ENCODE results near the gene SIX3. TPM values are rescaled to one million over a fixed set of nuclear protein-coding genes. Genes with fewer than 3 reads are reported as not detected.

SIX3 gene
- total RNA-seq = not detected

- Histone ChIP-seq H3K36me3 (no peaks in the 10 kb centered on the region), H3K27me3 (peaks cover 0 to 83% (median 46%) of the 10 kb centered on the region in 4 donors), H3K4me3 (peak within 1 kb of the TSS in 3 of 4 donors; percentile 32 to 43 (median 43)), H3K27ac (no peak within 1 kb of the TSS), H3K9me3 (no peaks in the 10 kb centered on the region), H3K4me1 (peaks cover 50 to 72% (median 53%) of the 10 kb centered on the region in 4 donors)
- 3% methylated on average over 39 of the region's 39 CpGs for WGBS, 2 donors
- TF ChIP-seq POLR2AphosphoS5 (IDR thresholded peaks at IDR 0.05) (no peak), CTCF (IDR thresholded peaks at IDR 0.05) (no peak), POLR2A (IDR thresholded peaks at IDR 0.05) (no peak), EP300 (IDR thresholded peaks at IDR 0.05) (no peak)
- DNase-seq = peak in 1 of 2 donors; percentile 82
- ATAC-seq (ENCODE audit: low FRiP score in 2 of 2) = peak in 1 of 2 donors; percentile 26
Observed at GRCh38 chr2:44941551-44942234, at the start of gene SIX3. TSS of gene SIX3 (plus strand) at chr2:44941702. CDS start at chr2:44942105, 403 bp downstream.

- 35 to 52% methylated on average over 8 of the region's 8 CpGs for WGBS, 2 donors
- ATAC-seq (ENCODE audit: low FRiP score in 2 of 2) (no peak), DNase-seq (no peak)
- H3K36me3 ChIP-seq = no peaks in the 10 kb centered on the region
- TF ChIP-seq CTCF (IDR thresholded peaks at IDR 0.05) = no peak
- no peak for TF ChIP-seq POLR2AphosphoS5 (IDR thresholded peaks at IDR 0.05)
- no peak for TF ChIP-seq EP300 (IDR thresholded peaks at IDR 0.05)
- no peak for TF ChIP-seq POLR2A (IDR thresholded peaks at IDR 0.05)
- H3K4me1 ChIP-seq = no peaks in the 10 kb centered on the region
- peaks cover 0 to 14% (median 5%) of the 10 kb centered on the region in 4 donors for H3K9me3 ChIP-seq
- no peak overlapping the region for H3K4me3 ChIP-seq
- no peaks in the 10 kb centered on the region for H3K27me3 ChIP-seq
- no peak overlapping the region for H3K27ac ChIP-seq
Observed at GRCh38 chr2:44894058-44894457, 47.4 kb upstream of the SIX3 start.

- 66 to 94% methylated on average over 2 of the region's 2 CpGs for WGBS, 2 donors
- ATAC-seq (ENCODE audit: low FRiP score in 2 of 2) = no peak
- no peak for DNase-seq
- no peaks in the 10 kb centered on the region for H3K27me3 ChIP-seq
- no peak overlapping the region for H3K4me3 ChIP-seq
- H3K27ac ChIP-seq = no peak overlapping the region
- H3K36me3 ChIP-seq = no peaks in the 10 kb centered on the region
- peaks cover 0 to 14% (median 5%) of the 10 kb centered on the region in 4 donors for H3K9me3 ChIP-seq
- H3K4me1 ChIP-seq = no peaks in the 10 kb centered on the region
- no peak for TF ChIP-seq POLR2AphosphoS5 (IDR thresholded peaks at IDR 0.05)
- TF ChIP-seq EP300 (IDR thresholded peaks at IDR 0.05) = no peak
- TF ChIP-seq CTCF (IDR thresholded peaks at IDR 0.05) = no peak
- no peak for TF ChIP-seq POLR2A (IDR thresholded peaks at IDR 0.05)
Observed at GRCh38 chr2:44895061-44895460, 46.4 kb upstream of the SIX3 start.

- H3K9me3 ChIP-seq = peaks cover 0 to 3% (median under 1%) of the 10 kb centered on the region in 4 donors
- no peak overlapping the region for H3K4me3 ChIP-seq
- 82 to 90% methylated on average over 6 of the region's 6 CpGs for WGBS, 2 donors
- TF ChIP-seq CTCF (IDR thresholded peaks at IDR 0.05) = no peak
- H3K27me3 ChIP-seq = no peaks in the 10 kb centered on the region
- DNase-seq (no peak), ATAC-seq (ENCODE audit: low FRiP score in 2 of 2) (no peak)
- H3K36me3 ChIP-seq = no peaks in the 10 kb centered on the region
- H3K4me1 ChIP-seq = no peaks in the 10 kb centered on the region
- no peak overlapping the region for H3K27ac ChIP-seq
Observed at GRCh38 chr2:44897406-44897805, 44.1 kb upstream of the SIX3 start.
